GM12864 (cell line): ENCODE results near the gene CPOX.
"Not testable (repeated sequence)": the region's sequence is repeated elsewhere in the genome, so short reads cannot be mapped to it uniquely, and the experiment has no call there.

ENCODE experiments used
- DNase-seq: peaks from one replicate; pipeline ENCODE4 v3.0.0-alpha.2; 2011; ENCODE audit warnings: low read depth
- H3K4me3 ChIP-seq: 2 replicates; pipeline ENCODE4 v1.5.1; 2011; ENCODE audit warnings: mild to moderate bottlenecking, low read depth, low read length, control low read depth
- TF ChIP-seq, protein P1 (sequence below): IDR thresholded peaks from 2 replicates; pipeline ENCODE4 v1.5.1; 2011; ENCODE audit warnings: low read depth, mild to moderate bottlenecking, moderate library complexity, low read length, control low read depth, inconsistent platforms; ENCODE audit errors: missing control alignments

The CPOX gene

DNA sequence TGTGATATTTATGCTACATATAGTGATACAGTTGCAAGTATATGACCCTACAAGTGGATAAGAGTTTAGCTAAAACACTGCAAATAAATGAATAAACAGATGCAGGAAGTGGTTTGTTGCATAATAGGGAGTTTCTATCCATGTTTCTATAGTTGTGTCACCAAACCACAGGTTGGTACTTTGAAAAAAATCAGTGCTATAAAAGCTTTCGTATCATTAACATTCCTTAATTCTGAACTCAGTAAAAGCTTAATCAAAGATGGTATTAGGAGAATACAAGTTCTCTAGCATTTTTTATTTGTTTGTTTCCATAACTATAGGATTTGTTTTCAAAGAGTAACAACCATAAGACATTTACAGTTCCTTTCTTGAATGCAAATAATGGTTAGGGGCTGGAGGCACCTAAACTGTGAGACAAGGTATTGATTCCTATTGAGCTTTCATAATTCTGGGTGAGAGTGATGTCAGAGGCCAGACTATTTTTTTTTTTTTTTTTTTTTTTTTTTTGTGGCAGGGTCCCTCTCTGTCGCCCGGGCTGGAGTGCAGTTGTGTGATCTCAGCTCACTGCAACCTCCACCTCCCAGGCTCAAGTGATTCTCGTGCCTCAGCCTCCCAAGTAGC lies 29.6 kb downstream of the CPOX start:
- no peak for DNase-seq
- TF ChIP-seq, protein P1, sequence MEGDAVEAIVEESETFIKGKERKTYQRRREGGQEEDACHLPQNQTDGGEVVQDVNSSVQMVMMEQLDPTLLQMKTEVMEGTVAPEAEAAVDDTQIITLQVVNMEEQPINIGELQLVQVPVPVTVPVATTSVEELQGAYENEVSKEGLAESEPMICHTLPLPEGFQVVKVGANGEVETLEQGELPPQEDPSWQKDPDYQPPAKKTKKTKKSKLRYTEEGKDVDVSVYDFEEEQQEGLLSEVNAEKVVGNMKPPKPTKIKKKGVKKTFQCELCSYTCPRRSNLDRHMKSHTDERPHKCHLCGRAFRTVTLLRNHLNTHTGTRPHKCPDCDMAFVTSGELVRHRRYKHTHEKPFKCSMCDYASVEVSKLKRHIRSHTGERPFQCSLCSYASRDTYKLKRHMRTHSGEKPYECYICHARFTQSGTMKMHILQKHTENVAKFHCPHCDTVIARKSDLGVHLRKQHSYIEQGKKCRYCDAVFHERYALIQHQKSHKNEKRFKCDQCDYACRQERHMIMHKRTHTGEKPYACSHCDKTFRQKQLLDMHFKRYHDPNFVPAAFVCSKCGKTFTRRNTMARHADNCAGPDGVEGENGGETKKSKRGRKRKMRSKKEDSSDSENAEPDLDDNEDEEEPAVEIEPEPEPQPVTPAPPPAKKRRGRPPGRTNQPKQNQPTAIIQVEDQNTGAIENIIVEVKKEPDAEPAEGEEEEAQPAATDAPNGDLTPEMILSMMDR, result no peak
- no peak overlapping the region; the same call in 1 of the 2 replicates for H3K4me3 ChIP-seq

DNA sequence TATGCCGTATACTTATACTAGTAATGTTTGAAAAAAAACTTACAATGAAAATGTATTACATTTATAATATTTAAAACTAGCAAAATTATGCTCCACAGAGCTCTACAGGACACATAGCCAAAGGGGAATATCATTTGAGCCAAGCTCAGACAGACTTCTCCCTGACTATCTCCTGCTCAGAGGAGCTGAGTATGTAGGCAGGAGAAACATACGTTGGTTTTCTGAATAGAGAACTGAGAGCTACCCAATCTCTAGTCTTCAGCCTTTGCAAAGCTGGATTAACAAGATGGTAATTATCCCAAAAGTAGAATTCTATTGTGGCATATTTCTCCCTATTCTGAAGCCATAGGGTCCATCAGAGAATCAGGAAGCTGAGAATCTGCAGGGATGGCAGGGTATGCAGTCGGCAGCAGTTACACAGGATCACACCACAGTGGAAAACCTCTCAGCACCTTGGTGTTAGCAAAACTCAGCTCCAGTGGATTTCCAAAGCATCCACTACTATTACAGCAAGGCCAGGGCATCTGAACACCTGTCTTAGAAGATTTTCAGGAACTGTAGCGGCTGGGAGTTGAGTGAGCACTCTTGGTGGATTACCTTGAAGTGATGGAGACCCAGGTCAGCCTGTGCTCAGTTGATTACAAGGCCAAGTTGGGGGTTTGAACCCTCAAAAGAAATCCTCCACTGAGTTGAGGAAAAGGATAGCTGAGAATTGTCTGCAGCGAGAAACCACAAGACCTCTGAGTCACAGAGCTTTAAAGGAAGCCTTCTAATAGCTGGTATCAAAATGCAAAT lies 31.5 kb downstream of the CPOX start:
- TF ChIP-seq, protein P1, result no peak
- no peak for DNase-seq
- peak overlapping the region; percentile 54 for H3K4me3 ChIP-seq

DNA sequence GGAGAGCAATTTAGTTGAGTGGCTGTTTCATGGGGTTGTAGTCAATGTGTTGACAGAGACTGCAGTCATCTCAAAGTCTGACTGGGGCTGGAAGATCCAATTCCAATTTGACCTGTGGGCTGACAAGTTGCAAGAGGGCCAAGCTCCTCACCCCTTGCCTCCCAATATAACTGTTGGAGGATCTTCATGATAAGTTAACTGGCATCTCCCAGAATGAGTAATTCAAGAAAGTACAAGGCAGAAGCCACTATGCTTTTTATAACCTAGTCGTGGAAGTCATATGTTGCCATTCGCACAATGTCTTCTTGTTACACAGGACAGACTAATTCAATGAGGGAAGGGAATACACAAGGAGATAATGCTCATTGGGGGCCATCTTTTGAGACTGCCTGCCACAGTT lies 32.5 kb downstream of the CPOX start:
- no peak for DNase-seq
- TF ChIP-seq, protein P1, result no peak
- H3K4me3 ChIP-seq, result peak overlapping the region; percentile 55

DNA sequence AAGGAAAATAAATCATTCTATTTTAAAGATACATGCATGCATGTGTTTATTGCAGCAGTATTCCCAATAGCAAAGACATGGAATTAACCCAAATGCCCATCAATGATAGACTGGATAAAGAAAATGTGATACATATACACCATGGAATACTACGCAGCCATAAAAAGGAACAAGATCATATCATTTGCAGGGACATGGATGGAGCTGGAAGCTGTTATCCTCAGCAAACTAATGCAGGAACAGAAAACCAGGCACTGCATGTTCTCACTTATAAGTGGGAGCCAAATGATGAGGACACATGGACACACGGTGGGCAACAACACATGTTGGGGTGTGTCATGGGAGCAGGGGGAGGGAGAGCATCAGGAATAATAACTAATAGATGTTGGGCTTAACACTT lies 33.6 kb downstream of the CPOX start:
- H3K4me3 ChIP-seq, result peak overlapping the region; percentile 7; the same call in 1 of the 2 replicates
- DNase-seq, result not testable (repeated sequence)

DNA sequence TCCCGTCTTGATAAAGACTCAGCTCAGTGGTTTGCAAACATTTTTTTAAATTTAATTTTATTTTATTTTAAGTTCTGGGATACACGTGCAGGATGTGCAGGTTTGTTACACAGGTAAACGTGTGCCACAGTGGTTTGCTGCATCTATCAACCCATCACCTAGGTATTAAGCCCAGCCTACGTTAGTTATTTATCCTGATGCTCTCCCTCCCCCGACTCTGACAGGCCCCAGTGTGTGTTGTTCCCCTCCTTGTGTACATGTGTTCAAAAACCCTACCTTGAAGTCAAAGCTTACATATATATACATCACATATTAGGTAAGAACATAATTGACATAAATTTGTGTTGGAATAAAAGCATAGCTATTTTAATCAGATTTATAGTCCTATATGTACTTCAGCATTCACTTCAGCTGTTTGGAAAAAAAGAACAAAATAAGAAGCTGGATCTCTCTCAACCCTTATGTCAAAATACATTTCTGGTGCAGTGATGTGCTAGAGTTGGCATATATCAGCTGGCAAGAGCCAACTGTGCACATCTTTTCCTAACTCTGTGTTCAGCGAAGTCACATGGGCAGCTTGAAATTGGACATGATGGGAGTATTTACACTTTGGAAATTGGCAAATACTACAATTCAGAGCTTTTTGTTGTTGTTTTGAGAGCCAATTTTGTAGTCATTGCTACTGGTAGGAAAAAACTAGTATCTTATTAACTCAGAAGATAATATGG lies 35.1 kb downstream of the CPOX start:
- TF ChIP-seq, protein P1, result no peak
- DNase-seq, result no peak
- peak overlapping the region; percentile 15; the same call in 1 of the 2 replicates for H3K4me3 ChIP-seq

DNA sequence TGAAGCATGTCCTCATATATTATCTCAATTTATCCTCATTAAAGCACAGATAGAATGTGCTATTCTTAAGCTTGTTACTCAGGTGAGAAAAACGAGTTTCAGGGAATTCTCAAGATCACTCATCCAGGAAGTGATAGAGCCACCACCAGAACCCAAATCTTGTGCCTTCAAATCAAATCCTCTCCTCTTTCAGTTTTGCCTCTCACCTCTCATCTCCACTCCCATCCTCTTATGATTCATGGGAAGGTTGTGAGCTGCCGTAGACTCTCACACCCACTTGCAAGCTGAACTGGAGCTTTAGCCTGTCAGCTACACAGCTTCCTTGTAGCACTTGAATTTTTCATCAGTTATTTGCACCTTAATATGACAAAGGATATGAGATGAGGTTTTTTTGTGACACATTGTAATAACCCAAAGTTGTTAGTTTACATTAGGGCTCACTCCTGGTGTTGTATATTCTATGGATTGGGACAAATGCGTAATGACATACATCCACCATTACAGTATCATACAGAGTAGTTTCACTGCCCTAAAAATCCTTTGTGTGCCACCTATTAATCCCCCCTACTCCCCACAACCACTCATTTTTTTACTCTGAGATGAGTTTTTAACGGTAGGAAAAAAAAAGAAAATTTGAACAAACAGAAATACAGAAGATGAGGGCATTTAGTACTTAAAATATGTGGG lies 35.9 kb downstream of the CPOX start:
- DNase-seq, result peak; percentile 83
- TF ChIP-seq, protein P1, result no peak
- H3K4me3 ChIP-seq, result peak overlapping the region; percentile 33
